Measurements from ENCODE around the gene TOMM22.
"Not testable (repeated sequence)": the region's sequence is repeated elsewhere in the genome, so short reads cannot be mapped to it uniquely, and the experiment has no call there.

Gene TOMM22

DNA sequence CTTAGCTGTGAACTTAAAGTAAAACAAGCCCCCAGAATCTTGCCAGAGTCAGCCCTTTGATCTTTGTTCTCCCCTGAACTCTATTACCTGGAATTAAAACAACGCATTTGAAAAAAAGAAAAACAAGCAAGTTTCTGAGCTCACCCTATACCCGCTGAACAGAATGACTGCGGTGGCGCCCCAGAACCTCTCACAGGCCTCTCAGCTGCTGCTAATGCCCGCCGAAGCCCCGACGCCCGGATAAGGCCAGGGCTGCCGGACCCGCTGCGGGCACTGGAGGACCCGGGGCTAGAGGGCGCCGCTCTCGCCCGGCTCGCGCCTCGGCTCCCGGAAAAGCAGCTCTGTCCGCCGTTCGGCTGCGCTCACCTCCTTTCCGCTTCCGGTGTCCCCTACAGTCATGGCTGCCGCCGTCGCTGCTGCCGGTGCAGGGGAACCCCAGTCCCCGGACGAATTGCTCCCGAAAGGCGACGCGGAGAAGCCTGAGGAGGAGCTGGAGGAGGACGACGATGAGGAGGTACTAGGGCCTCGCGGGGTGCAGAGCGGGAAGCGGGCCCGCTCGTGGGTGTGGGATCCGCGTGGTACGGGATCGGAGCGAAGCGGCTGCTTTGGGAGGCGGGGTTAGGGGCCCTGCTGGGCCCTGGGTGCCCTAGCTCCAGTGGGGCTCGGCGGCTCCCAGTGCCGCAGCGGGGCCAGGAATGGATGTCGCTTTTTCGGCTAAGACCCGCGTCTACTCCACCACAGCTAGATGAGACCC is at the start of gene TOMM22:
TOMM22 (plus strand) TSS at position 376 of the 754 bp plus-strand sequence; CDS start at position 398, 22 bp downstream.
- DNase-seq (ENCODE audit: low spot score) = peak; percentile 87

DNA sequence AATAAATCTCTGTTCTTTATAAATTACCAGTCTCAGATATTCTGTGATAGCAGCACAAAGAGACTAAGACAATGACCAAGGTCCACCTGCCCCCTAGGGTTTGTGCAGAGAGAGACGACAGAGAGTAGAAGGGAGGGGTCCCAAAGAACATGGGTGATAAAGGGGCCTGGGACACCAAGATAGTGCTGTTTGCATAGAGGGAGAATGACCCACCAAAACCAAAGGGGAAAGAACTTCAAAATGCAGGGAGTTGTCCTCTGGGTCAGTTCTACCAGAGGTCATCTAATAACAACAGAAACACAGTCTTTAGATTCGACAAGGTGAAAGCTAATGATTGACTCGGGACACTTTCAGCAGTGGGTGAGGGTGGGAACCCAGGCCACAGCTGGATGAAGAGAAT is 49.2 kb upstream of the TOMM22 start:
- DNase-seq (ENCODE audit: low spot score) = no peak

DNA sequence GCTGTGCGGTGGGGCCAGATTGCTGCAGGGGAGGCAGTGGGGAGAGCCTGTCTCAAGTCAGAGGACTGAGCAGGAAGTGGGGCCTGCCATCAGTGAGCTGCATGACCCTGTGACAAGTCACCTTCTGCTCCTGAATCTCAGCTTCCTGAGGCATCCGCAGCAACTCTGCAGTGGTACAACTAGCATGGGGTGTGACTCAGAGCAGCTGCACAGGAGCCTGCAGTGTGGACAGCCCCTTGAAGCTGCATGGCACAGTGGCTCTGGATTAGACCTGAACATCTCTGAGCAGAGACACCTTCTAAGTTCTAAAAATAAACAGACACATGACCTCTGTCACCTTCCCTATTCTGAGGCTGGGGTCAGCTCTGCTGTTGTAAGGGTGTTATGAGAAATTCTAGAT is 43.5 kb upstream of the TOMM22 start:
- no peak for DNase-seq (ENCODE audit: low spot score)

DNA sequence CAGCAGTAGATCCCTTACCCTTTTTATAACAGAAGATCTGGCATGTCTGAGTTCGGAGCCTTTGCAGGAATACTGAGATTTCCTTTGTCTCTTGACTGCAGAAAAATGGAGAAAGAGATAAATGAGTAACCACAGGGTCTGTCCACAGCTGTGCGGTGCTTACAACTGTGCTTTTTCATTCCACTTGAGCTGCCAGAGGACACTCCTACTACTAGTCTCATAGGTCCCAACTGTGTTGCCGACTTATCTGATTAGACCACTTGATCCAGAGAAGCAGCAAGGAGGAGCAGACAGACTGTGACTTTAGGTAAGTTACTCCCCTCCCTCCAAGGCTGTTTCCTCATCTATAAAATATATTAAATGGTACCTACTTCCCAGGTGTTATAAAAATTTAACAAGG is 43.0 kb upstream of the TOMM22 start:
- no peak for DNase-seq (ENCODE audit: low spot score)

DNA sequence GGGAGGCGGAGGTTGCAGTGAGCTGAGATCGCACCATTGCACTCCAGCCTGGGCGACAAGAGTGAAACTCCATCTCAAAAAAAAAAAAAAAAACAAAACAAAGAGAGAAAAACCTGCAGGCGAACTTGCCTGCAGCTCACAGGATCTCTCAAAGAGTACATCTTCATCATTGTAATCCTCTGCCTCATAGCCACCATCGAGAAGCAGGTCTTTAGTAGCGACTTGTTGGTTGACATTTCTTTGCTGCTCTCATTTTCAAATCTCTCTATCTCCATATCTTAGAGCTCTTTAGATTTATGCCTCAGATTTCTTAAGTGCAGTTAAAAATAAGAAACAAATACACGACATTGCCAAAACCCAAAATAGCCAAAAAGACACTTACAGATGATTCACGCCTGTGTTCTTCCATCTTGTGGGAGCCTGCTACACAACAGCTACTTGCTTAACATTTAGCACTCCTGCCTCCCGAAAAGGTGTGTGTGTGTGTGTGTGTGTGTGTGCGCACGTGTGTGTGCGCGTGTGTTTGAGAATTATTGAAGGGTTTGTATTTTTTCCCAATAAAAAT is 40.2 kb upstream of the TOMM22 start:
- DNase-seq (ENCODE audit: low spot score) = no peak

DNA sequence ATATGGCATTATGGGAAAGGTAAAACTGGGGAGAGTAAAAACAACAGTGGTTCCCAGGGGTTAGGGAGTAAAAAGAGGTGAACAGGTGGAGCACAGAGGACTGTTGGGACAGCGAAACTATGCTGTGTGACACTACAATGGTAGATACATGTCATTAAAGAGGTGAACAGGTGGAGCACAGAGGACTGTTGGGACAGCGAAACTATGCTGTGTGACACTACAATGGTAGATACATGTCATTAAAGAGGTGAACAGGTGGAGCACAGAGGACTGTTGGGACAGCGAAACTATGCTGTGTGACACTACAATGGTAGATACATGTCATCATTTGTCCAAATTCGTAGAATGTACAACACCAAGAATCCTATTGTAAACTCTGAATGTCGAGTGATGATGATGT is 37.5 kb upstream of the TOMM22 start:
- DNase-seq (ENCODE audit: low spot score) = not testable (repeated sequence)

DNA sequence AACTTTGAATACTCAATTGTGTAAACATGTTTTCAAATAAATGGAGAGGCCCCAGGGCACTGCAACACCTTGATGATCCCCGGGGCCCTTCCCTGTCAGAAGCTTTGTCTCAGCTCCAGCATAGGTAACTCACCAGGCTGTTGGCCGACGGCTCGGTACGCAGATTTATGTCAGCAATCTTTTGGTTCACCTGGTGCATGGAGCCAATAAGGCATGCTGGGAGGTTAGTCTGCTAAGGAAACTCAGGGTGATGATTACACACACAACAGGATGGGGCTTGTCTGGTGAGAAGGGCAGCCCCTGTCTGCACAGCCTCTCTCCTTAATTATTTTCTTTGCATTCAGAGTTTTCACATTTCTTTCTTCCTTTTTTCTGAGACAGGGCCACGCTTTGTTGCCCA is 36.3 kb upstream of the TOMM22 start:
- DNase-seq (ENCODE audit: low spot score) = no peak

DNA sequence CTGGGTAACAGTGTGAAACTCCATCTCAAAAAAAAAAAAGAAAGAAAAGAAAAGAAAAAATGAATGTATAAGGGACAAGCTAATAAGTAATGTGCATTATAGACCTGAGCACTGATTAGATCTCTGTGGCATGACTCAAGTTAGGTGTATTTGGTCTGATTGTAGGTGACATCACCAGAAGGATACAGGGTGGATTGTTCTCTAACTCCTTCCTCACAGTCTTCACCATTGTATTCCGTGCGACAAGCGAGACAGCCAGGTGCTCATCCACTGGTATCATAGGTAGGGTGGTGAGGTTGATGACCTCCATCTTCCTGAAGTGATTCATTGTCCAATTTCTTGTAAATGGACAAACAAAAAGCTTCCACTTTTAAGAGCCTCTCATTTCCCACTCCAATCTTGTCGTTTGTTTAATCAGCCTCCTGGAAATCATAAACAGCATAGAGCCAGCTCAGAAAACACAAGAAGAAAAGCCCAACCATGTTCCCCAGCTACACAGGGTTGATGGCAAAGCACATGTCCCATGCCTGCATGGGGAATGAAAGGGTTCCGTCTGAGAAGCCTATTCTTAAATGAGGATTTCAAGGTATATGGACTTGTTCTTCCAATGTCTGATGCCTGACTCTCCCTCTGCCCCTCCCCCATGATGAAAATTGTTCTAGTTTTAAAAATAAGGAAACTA is 31.8 kb upstream of the TOMM22 start:
- DNase-seq (ENCODE audit: low spot score) = no peak

DNA sequence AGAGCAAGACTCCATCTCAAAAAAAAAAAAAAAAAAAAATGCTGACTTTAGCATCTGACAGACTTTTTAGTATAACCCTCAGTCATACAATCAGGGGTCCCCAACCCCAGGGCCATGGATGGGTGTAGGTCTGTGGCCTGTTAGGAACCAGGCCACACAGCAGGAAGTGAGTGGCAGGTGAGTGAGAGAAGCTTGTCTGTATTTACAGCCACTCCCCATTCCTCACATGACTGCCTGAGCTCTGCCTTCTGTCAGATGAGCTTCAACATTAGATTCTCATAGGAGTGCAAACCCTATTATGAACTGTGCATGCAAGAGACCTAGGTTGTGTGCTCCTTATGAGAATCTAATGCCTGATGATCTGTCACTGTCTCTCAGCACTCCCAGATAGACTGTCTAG is 28.9 kb upstream of the TOMM22 start:
- DNase-seq (ENCODE audit: low spot score) = no peak

DNA sequence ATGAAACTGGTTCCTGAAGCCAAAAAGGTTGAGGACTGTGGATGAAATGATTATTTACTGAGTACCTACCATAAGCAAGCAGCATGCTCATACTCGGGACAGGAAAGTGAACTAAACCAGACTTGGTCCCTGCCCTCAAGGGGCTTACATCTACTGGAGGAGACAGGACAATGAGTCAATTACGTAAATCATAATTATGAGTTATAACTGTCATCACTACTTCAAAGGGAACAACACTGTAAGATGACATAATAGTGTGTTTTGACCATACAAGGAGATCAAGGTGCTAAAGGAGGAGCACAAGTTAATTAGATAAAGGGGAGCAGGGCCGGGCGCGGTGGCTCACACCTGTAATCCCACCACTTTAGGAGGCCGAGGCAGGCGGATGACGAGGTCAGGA is 28.0 kb upstream of the TOMM22 start:
- no peak for DNase-seq (ENCODE audit: low spot score)

DNA sequence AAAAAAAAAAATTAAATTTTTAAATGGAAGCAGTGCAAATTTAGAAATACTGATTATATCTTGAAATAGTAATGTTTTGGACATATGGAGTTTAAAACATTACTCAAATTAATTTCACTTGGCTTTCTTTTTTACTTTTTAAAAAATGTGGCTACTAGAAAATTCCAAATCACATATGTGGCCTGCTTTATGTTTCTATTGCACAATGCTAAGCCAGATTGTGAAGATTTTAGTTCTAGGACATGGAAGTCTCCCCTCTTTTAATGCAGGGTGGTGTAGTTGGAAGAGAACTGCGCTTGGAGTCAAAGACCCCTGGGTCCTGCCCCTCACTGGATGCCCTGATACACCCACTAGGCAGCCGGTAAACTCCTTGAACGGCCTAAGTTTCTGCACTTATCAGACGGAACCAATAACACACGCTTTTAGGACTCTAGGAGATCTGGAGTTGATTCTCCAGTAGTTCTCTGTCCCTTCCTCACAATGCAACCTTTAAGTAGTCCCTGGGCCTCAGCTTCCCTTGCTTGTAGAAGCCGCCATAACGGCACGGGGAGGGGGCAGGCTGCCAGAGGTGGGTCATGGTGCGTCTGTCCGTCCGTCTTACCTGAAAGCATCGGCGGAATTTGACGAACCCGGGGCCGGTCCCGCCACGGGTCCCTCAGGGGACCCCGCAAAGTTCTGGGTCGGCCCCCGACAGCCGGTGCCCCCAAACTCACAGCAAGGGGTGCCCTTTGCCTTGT is 26.1 kb upstream of the TOMM22 start:
- DNase-seq (ENCODE audit: low spot score) = no peak

DNA sequence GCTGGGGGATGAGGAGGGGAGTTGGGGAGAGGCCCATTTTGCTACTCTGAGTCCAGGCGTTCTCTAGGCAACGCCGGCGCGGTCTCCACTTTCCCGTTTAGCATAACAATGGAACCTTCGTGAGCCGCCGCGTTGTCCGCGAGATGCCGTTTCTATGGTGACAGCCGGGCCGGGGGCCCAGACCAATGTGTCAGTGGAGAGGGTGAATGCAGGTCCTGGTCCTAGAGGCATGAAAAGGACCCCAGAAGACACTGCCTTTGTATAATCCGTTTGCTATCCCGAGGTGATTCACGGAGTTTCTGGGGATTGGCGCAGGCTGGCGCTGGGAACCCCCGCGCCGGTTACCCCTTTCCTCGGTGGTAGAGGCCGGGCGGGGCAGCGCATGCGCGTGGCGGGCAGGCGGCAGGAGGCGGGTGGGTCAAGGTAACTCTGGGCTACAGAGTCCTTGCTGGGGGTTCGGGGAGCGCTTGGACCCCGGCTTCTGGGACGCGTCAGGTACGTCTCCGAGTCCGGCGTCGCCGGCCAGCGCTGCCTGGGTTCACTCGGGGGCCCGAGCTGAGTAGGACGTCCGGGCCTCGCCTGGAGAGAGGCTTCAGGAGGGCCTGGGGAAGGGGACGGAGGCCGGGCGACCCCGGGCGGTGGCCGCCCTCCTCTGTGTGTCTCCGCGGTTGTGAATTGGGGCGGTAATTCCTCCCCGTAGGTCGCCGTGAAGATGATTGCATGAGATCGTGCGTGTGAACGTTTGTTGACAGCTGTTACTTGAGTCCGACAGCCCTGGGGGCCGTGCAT is 25.3 kb upstream of the TOMM22 start, which contains the start of the genes CBY1 and FAM227A:
CBY1 (plus strand) TSS at position 383 of the 789 bp plus-strand sequence. CDS start 11,417 bp downstream, outside the sequence.
FAM227A (minus strand) TSS at position 137 of the 789 bp plus-strand sequence. CDS start 6,224 bp downstream, outside the sequence.
- peak; percentile 90 for DNase-seq (ENCODE audit: low spot score)

DNA sequence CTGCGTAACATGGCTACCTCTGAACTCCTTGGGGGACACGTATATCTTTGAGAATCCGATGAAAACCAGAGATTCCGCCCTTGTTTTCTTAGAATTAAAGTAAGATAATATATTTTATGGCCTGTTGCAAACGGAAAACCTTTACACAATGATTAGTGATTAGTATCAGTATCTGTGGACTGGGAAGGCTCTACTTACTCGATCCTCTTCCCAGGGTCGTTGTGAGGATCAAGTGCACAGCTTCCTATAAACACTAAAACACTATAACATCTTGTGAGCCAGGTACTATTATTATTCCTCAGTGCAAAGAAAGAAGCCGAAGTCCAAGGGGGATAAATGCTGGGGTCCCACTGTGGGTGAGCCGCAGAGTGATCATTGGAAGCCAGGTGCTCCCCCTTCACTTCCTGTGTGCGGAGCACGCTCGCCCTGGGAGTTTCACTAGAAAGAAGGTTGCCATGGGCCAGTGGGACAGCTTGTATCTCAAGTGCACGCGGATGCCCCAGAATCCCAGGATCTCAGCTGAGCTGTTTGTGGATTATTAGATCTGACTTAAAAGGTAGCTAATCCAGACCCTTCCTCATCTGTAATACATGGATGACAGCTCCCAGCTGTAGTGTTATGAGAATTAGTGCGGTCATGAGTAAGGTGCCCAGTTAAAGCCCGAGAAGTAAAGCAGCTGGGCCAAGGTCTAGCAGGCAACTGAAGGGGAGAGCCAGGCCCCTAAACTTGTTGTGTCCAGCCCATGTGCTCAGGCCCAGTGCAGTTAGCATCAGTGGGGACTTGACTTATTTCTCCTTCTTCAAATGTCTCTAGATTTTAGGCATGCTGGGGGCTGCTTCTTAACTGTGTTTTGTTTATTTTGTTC is 24.5 kb upstream of the TOMM22 start:
- no peak for DNase-seq (ENCODE audit: low spot score)

DNA sequence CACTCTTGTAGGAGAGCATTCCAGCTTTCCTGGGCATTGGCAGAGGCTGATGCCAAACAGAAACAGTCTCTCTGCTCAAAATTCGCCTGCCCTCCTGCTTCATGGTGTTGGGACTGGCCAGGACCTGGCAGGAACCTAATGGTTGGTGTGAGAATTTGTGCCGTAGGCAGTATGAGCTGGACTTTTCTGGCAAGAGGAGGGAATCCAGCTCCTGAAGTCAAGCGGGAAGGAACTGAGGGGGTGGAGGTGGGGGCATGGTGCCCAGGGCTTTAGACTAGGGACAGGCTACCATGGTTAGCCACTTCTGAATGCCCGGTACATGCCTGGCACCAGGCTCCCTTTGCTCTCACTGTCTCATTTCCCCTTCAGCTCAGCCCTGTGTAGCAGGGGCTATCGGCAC is 6.9 kb upstream of the TOMM22 start:
- peak; percentile 57 for DNase-seq (ENCODE audit: low spot score)

DNA sequence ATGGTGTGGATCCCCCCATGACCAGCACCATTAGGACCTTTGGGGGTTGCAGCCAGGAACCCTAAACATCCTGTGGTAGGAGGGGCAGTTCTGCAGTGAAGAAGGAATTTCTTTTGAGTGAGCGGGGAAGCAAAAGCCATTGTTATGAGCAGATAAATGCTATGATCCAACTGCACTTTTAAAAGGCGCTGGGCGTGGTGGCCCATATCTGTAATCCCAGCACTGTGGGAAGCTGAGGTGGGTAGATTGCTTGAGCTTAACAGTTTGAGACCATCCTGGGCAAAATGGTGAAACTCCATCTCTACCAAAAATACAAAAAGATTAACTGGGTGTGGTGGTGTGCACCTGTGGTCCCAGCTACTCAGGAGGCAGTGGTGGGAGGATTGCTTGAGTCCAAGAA is 5.9 kb upstream of the TOMM22 start:
- no peak for DNase-seq (ENCODE audit: low spot score)

DNA sequence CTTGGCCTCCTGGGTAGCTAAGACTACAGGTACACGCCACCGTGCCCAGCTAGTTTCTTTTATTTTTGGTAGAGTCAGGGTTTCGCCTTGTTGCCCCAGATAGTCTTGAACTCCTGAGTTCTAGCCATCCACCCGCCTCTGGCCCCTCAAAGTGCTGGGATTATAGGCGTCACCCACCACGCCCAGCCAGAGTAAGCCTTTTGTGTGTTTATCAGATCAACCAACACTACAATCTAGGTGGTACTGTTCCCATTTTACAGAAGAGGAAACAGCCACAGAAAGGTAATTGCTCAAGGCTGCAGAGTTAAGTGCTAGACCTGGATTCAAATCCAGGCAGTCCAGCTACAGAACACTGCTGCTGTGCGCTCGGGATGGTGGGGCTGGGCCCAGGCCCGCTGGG is 3.1 kb downstream of the TOMM22 start:
- DNase-seq (ENCODE audit: low spot score) = no peak

DNA sequence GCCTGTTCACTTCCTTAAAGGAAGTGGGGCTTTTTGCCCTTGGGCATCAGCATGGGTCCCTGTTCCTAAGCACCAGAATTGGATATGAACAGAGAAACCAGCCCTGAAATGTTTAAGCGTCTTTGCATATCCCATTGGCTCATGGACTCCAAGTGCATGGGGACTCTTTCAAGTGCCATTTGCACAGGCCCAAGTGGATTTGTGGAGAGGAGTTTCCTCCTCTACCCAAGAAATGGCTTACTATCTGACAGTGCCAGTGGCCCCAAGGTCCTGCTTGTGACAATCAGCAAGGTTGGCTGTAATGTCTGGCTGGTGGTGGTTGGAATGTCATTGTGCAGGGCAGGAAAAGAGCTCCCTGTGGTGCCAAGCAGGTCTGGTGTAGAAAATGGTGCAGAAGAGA is 4.0 kb downstream of the TOMM22 start:
- DNase-seq (ENCODE audit: low spot score) = no peak

DNA sequence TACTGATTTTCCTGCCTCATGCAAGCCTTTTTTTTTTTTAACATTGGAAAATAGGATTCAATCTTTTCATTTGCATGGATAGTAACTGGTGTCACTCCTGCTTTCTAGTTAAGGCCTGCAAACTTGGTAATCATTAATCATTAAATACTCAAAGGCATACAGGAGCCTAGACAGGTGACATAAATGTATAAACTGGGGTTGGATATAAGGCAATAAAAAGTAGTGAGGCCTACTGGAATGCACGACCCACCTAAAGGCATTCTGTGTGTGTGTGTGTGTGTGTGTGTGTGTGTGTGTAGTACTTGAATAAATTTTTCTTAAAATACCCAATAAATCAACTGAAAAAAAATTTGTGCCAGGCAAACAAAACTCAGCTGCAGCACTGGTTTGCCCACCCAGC is 7.9 kb downstream of the TOMM22 start:
- DNase-seq (ENCODE audit: low spot score) = no peak

DNA sequence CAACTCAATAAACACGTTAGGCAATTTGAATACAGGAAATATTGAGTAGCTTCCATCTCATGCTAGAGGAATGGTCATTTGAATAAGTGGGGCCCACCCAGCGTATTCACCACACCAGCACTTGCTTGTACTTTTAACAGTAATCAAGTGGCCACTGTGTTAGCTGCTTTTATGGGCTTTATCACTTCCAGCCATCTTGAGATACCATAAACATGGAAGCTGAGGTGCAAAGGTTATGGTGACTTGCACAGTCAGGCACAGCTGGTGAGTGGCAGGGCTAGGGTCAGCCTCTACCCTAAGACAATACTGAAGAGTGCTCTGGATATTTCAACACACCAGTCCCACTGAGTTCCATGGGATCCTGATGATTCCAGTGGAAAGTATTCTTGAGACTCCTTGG is 12.3 kb downstream of the TOMM22 start:
- no peak for DNase-seq (ENCODE audit: low spot score)

DNA sequence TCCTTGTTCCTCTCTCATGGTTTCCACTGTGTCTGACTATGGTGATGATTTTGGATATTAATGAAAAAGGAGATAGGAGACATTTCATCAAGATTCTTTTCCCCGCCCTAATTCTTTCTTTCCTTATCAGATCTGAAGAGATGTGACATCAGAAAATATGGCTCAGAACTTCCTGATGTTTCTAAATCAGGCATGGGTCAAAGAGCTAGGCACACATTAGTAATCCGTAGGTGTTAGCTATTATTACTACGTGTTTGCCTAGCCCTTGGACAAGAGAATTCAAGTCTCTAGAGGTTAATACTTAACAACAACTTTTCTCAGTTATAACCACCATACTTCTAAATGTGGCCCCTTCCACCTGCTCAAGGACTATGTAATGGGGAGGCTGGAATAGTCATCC is 13.2 kb downstream of the TOMM22 start:
- DNase-seq (ENCODE audit: low spot score) = no peak
